SK-N-SH treated with all-trans-retinoic acid at 6 μM for 48 hours (cell line): ENCODE data around the gene NALCN.

Experiments used
- ATAC-seq: fragments of 200-7000 bp; cut with Tn5 transposase; 3 replicates; pipeline ENCODE4 v1.9.1; 2020; ENCODE audit warnings: mild to moderate bottlenecking, moderate library complexity
- ARNTL ChIP-seq: fragments of 450-650 bp; formaldehyde crosslinking; IDR thresholded peaks from 2 replicates; pipeline ENCODE4 v1.5.0; 2020; ENCODE audit warnings: low read depth, mild to moderate bottlenecking, moderate library complexity, borderline replicate concordance
- BACH2 ChIP-seq: fragments of 250-450 bp; sonication (Bioruptor Pico); IDR thresholded peaks from 2 replicates; pipeline ENCODE4 v1.9.0; 2021; ENCODE audit warnings: mild to moderate bottlenecking, borderline replicate concordance
- CREB5 ChIP-seq: fragments of 250-450 bp; sonication (Bioruptor Pico); IDR thresholded peaks from 2 replicates; pipeline ENCODE4 v1.5.1; 2020; ENCODE audit warnings: low read depth, mild to moderate bottlenecking, moderate library complexity
- CSDC2 ChIP-seq: fragments of 250-450 bp; sonication (Bioruptor Pico); IDR thresholded peaks from 2 replicates; pipeline ENCODE4 v1.5.0; 2020; ENCODE audit warnings: mild to moderate bottlenecking, moderate library complexity
- ESRRG ChIP-seq: fragments of 250-450 bp; sonication (Bioruptor Pico); IDR thresholded peaks from 2 replicates; pipeline ENCODE4 v1.6.1; 2021; ENCODE audit warnings: mild to moderate bottlenecking
- GLIS3 ChIP-seq: fragments of 250-450 bp; sonication (Bioruptor Pico); IDR thresholded peaks from 2 replicates; pipeline ENCODE4 v1.5.0; 2020; ENCODE audit warnings: mild to moderate bottlenecking, moderate library complexity
- ISL1 ChIP-seq: fragments of 250-450 bp; sonication (Bioruptor Pico); IDR thresholded peaks from 2 replicates; pipeline ENCODE4 v2.1.2; 2022; ENCODE audit warnings: mild to moderate bottlenecking, moderate library complexity
- OSR1 ChIP-seq: fragments of 250-450 bp; sonication (Bioruptor Pico); IDR thresholded peaks from 2 replicates; pipeline ENCODE4 v1.8.0; 2022; ENCODE audit warnings: moderate library complexity, mild to moderate bottlenecking, inconsistent platforms
- PATZ1 ChIP-seq: fragments of 250-450 bp; sonication (Bioruptor Pico); IDR thresholded peaks from 2 replicates; pipeline ENCODE4 v1.8.0; 2020; ENCODE audit warnings: mild to moderate bottlenecking, moderate library complexity, borderline replicate concordance
- POU6F1 ChIP-seq: fragments of 250-450 bp; sonication (Bioruptor Pico); IDR thresholded peaks from 2 replicates; pipeline ENCODE4 v1.8.0; 2021; ENCODE audit warnings: low read depth, mild to moderate bottlenecking, moderate library complexity, borderline replicate concordance
- PPARA ChIP-seq: fragments of 250-450 bp; sonication (Bioruptor Pico); IDR thresholded peaks from 2 replicates; pipeline ENCODE4 v1.5.0; 2020; ENCODE audit warnings: mild to moderate bottlenecking, borderline replicate concordance
- RARB ChIP-seq: fragments of 250-450 bp; sonication (Bioruptor Pico); IDR thresholded peaks from 2 replicates; pipeline ENCODE4 v1.8.0; 2021; ENCODE audit warnings: mild to moderate bottlenecking, moderate library complexity
- SNAI2 ChIP-seq: fragments of 250-450 bp; sonication (Bioruptor Pico); IDR thresholded peaks from 2 replicates; pipeline ENCODE4 v1.5.0; 2020; ENCODE audit warnings: mild to moderate bottlenecking, moderate library complexity
- TCF4 ChIP-seq: fragments of 250-450 bp; sonication (Bioruptor Pico); IDR thresholded peaks from 2 replicates; pipeline ENCODE4 v1.8.0; 2021; ENCODE audit warnings: mild to moderate bottlenecking, moderate library complexity, borderline replicate concordance
- TOX ChIP-seq: fragments of 250-450 bp; sonication (Bioruptor Pico); IDR thresholded peaks from 2 replicates; pipeline ENCODE4 v1.8.0; 2021; ENCODE audit warnings: mild to moderate bottlenecking, moderate library complexity, borderline replicate concordance
- TSHZ2 ChIP-seq: fragments of 250-450 bp; sonication (Bioruptor Pico); IDR thresholded peaks from 2 replicates; pipeline ENCODE4 v1.5.0; 2020; ENCODE audit warnings: mild to moderate bottlenecking, moderate library complexity
- ZC3H10 ChIP-seq: fragments of 250-450 bp; sonication (Bioruptor Pico); IDR thresholded peaks from 2 replicates; pipeline ENCODE4 v1.5.1; 2021; ENCODE audit warnings: mild to moderate bottlenecking, moderate library complexity
- ZFP3 ChIP-seq: fragments of 250-450 bp; sonication (Bioruptor Pico); IDR thresholded peaks from 2 replicates; pipeline ENCODE4 v1.5.0; 2020; ENCODE audit warnings: mild to moderate bottlenecking, moderate library complexity
- ZFP30 ChIP-seq: fragments of 450-650 bp; formaldehyde crosslinking; IDR thresholded peaks from 2 replicates; pipeline ENCODE4 v1.5.0; 2022; ENCODE audit warnings: mild to moderate bottlenecking, moderate library complexity
- ZNF565 ChIP-seq: fragments of 450-650 bp; formaldehyde crosslinking; conservative IDR thresholded peaks from 2 replicates; pipeline ENCODE4 v1.5.0; 2020; ENCODE audit warnings: low read depth, mild to moderate bottlenecking, moderate library complexity
- ZNF70 ChIP-seq: fragments of 450-650 bp; formaldehyde crosslinking; IDR thresholded peaks from 2 replicates; pipeline ENCODE4 v1.5.0; 2020; ENCODE audit warnings: mild to moderate bottlenecking, moderate library complexity
- ZNF8 ChIP-seq: fragments of 450-650 bp; formaldehyde crosslinking; IDR thresholded peaks from 2 replicates; pipeline ENCODE4 v1.5.0; 2020; ENCODE audit warnings: mild to moderate bottlenecking, moderate library complexity
- TF ChIP-seq, protein P1 (sequence below): fragments of 250-450 bp; sonication (Bioruptor Pico); IDR thresholded peaks from 2 replicates; pipeline ENCODE4 v1.5.1; 2021; ENCODE audit warnings: mild to moderate bottlenecking, moderate library complexity

NALCN gene

GRCh38 chr13:101454767-101455166 is 38.5 kb upstream of the NALCN start:
- no peak for ATAC-seq
- TF ChIP-seq OSR1 (CRISPR knock-in tag) (no peak), ZC3H10 (CRISPR knock-in tag) (no peak), SNAI2 (CRISPR knock-in tag) (no peak), ZNF70 (no peak), ZFP3 (CRISPR knock-in tag) (no peak), ZFP30 (CRISPR knock-in tag) (no peak), BACH2 (no peak), CREB5 (no peak), PATZ1 (CRISPR knock-in tag) (no peak), ZNF8 (CRISPR knock-in tag) (no peak)
- TF ChIP-seq, all 23 proteins: peak for 0

DNA sequence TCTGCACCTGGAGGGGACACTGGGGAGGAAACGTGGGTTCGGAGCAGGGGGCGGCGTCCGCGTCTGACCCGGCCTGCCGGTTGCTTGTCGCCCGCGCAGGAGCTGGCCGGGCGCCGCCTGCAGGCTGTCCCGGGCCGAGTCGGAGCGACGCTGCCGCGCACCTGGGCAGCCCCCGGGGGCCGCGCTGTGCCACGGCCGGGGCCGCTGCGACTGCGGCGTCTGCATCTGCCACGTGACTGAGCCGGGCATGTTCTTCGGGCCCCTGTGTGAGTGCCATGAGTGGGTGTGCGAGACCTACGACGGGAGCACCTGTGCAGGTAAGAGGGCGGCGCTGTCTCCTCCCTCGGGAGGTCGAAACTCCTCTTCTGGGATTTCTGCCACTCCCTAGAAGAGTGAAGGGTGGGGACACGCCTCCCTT is 37.5 kb upstream of the NALCN start:
- TF ChIP-seq ARNTL (CRISPR knock-in tag) (no peak), TOX (no peak), BACH2 (no peak), ZFP3 (CRISPR knock-in tag) (no peak), GLIS3 (CRISPR knock-in tag) (no peak), CSDC2 (no peak), PPARA (CRISPR knock-in tag) (no peak), POU6F1 (CRISPR knock-in tag) (no peak), ZC3H10 (CRISPR knock-in tag) (no peak), ESRRG (CRISPR knock-in tag) (no peak), ZFP30 (CRISPR knock-in tag) (no peak), ZNF8 (CRISPR knock-in tag) (no peak), TCF4 (CRISPR knock-in tag) (no peak), ISL1 (CRISPR knock-in tag) (no peak), ZNF565 (CRISPR knock-in tag) (no peak), RARB (no peak)
- TF ChIP-seq, protein P1, sequence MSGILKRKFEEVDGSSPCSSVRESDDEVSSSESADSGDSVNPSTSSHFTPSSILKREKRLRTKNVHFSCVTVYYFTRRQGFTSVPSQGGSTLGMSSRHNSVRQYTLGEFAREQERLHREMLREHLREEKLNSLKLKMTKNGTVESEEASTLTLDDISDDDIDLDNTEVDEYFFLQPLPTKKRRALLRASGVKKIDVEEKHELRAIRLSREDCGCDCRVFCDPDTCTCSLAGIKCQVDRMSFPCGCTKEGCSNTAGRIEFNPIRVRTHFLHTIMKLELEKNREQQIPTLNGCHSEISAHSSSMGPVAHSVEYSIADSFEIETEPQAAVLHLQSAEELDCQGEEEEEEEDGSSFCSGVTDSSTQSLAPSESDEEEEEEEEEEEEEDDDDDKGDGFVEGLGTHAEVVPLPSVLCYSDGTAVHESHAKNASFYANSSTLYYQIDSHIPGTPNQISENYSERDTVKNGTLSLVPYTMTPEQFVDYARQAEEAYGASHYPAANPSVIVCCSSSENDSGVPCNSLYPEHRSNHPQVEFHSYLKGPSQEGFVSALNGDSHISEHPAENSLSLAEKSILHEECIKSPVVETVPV (CRISPR knock-in tag): no peak
- ATAC-seq: peak; percentile 44

DNA sequence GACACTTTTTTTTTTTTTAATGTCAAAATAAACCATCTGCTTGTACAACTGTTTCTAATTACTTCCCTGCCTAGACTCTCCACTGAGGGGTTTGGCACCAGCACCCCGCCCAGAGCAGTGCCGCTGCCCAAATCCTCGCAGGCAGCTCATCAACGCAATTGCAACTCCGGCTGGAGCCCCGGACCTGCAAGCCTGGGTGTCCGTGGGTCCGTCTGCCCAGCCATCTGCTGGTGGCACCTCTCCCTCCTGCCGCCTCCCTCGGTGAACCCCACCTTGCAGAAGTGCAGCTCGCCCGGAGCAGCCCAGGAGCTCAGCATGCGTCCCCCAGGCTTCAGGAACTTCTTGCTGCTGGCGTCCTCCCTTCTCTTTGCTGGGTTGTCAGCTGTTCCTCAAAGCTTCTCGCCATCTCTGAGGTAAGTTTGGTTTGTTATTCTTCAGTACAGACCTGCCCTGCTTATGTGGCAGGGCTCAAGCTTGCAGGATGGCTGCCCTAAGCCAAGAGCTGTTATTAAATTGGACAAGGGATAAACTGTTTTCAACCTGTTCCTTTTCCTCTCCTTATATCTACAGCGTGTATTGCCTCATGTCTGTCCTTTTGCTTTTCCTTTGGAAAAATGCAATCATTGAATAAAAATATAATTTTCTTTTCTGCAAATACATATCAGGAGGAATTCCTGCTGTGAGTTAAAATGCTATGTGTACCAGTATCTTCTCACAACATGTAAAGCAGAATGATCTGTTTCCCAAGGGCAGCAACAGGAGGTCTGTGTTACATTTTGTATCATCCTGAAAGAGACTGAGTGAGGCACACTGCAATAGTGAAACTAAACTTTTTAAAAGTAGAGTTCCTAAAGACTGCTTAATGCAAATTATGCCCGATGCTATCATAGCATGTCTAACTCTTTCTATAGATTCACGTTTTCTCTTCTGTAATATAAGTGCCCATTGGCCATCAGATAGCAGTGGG is 36.5 kb upstream of the NALCN start, which contains the start of gene ITGBL1:
Gene ITGBL1 (plus strand): TSS at position 157 of the 967 bp plus-strand sequence. CDS start 159 bp downstream, at position 316.
- peak; percentile 47 for ATAC-seq
- TF ChIP-seq BACH2: no peak
- TF ChIP-seq ZFP30 (CRISPR knock-in tag): no peak
- TF ChIP-seq POU6F1 (CRISPR knock-in tag): no peak
- TF ChIP-seq TSHZ2 (CRISPR knock-in tag): no peak
- TF ChIP-seq ZNF565 (CRISPR knock-in tag): no peak
- TF ChIP-seq ZNF70: no peak
- TF ChIP-seq TCF4 (CRISPR knock-in tag): no peak
- TF ChIP-seq SNAI2 (CRISPR knock-in tag): no peak
- TF ChIP-seq ZC3H10 (CRISPR knock-in tag): no peak
- no peak for TF ChIP-seq ZFP3 (CRISPR knock-in tag)
- no peak for TF ChIP-seq OSR1 (CRISPR knock-in tag)
- no peak for TF ChIP-seq ARNTL (CRISPR knock-in tag)
- no peak for TF ChIP-seq ESRRG (CRISPR knock-in tag)
- TF ChIP-seq PATZ1 (CRISPR knock-in tag): no peak
- TF ChIP-seq TOX: no peak
